Raji (cell line): ENCODE results near the gene BZW1.
A peak's percentile ranks its signal among the peaks of the same experiment; 100 is the strongest.

ENCODE experiments used
- POLR2A ChIP-seq: IDR thresholded peaks from 2 replicates; pipeline ENCODE4 v1.6.1; 2011; ENCODE audit warnings: low read depth, low read length, control low read depth; ENCODE audit not compliant: insufficient read depth

Gene BZW1

DNA sequence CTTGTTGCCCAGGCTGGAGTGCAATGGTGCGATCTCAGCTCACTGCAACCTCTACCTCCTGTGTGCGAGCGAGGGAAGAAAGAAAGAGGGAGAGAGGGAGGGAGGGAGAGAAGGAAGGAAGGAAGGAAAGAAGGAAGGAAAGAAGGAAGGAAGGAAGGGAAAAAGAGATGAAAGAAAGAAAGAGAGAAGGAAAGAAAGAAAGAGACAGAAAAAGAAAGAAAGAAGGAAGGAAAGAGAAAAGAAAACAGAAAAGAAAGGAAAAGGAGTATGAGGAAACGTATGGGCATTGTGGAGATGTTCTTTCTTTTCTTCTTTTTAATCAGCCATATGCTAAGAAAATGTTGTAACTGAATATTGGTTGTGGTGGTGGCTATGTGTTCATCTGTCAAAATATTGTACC lies 36.2 kb downstream of the BZW1 start:
- TF ChIP-seq POLR2A = no peak

DNA sequence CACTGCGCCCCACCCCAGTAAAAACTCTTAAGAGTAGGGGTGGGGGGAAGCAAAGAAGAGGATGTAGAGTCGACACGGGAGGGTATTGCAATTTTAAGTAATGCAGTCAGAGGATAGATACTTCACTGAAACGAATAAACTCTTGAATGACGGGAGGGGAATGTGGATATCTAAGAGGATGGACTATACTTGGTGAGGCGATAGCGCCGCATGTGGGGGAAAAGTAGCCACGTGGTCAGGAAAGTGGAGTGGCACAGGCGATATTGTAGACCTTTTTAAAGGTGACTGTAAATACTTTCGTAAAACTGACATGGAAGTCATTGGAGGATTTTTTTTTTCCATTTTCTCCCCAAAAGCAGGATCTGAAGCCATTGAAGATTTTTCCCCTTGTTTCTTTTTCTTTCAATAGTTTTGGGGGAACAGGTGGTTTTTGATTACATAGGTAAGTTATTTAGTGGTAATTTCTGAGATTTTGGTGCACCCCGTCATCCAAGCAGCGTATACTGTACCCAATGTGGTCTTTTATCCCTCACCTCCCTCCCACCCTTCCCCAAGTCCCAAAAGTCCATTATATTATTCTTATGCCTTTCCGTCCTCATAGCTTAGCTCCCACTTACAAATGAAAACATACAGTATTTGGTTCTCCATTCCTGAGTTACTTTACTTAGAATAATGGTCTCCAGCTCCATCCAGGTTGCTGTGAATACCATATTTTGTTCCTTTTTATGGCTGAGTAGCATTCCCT lies 39.0 kb downstream of the BZW1 start:
- TF ChIP-seq POLR2A = no peak

DNA sequence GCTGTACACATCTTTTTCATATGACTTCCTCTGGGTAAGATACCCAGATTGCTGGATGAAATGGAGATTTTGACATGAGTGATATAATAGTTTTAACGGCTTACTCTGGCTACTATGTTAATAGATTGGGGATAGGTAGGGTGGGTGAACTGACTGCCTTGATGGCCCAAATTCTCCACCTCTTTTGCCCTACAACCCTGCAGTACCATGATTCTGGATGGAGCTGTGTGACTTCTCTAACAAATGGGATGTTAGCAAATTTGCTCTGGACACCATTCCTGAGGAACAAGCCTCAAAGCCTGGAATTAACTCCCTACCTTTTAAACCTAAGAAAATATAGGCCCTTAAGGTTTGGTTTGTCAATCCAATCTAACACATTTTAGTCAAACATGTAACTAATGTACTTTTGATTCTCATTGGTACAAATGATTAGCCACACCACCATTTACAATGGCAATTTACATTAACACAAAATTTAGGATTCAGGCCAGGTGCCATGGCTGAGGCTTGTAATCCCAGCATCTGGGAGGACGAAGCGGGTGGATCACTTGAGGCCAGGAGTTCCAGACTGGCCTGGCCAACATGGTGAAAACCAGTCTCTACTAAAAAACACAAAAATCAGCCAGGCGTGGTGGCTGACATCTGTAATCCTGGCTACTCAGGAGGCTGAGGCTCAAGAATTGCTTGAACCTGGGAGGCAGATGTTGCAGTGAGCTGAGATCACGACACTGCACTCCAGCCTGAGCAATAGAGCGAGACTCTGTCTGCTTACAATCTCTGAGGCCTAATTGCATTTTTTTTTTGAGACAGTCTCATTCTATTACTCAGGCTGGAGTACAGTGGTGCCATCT lies 39.9 kb downstream of the BZW1 start:
- no peak for TF ChIP-seq POLR2A

DNA sequence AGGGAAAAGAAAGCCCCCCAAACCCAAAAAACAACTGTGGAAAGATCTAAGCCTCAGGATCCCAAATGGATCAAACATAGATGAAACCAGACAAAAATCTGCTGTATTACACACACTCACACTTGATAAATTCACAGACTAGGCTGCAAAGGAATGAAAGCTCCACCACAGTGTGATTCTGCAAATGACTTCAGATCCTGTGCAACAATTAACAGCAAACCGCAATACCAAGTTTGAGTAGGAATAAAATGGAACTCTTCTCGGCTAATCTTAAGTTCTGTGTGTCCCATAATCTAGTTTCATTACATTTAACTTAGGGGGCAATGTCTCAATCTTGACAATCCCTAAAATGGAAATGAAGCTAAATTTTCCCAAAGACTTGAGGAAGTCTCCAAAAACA lies 40.9 kb downstream of the BZW1 start:
- TF ChIP-seq POLR2A = no peak

DNA sequence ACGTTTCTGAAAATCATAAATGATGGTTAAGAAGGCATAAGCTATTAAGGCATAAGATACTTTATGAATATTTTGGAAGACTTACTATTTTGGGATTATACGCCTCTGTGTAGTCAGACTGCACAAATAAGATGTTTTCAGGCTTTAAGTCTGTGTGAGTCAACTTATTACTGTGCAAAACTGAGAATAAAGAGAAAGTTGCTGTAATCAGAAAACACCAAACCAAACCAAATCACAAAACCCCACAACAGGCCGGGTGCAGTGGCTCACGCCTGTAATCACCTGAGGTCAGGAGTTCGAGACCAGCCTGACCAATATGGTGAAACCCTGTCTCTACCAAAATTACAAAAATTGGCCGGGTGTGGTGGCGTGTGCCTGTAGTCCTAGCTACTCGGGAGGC lies 45.1 kb downstream of the BZW1 start:
- no peak for TF ChIP-seq POLR2A

DNA sequence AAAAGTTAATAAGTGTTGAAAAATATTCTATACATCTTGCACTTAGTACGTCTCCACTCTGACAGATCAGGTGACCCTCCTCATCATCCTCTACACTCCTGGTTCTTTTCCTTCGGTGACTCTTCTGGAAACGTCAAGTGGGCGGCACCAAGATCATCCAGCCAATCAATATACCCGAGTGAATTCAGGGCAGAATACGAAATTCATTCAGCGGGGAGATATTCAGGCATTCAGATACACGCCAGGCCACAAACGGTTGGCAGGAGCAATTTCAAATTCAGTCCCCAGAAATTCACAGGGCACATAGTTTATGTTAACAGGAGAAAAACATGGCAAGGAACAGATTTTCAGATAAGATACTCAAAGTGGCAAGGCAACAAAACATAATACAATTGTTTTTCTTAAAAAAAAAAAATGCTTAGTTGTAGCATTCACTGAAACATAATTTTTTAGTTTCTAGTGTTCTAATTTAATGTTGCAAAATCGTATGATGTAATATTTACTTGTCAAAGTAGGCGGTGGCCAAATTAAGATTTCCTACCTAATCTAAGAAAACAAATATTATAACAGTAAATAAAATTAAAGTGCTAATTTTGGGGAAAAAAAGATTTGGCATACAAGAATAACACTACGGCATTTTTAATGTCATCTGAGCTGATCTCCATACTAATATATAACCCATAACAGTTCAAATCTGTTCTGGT lies 48.5 kb downstream of the BZW1 start:
- TF ChIP-seq POLR2A = no peak

DNA sequence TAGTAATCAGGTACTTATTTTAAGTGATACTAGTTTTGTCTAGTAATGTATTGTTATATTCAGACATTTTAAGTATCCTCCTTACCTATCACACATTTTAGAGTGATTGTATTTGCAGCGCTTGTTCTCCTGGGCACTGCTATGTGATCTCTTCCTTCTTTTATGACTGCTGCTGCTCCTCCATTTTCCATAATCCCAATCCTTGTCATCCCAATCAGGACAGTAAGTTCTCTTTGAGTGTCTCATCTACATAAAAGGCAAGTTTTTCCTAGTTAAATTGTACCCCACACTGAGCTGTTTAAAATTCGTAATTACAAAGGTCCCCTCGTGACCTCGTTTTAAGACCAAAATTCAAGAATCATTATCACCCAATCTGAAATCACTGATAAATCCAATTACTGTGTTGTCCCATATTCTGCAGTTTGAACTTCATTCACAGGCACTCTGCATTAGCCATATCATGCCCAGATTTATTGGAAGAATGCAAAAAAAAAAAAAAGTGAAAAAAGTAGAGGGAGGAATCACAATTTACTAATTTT lies 50.0 kb downstream of the BZW1 start:
- no peak for TF ChIP-seq POLR2A

DNA sequence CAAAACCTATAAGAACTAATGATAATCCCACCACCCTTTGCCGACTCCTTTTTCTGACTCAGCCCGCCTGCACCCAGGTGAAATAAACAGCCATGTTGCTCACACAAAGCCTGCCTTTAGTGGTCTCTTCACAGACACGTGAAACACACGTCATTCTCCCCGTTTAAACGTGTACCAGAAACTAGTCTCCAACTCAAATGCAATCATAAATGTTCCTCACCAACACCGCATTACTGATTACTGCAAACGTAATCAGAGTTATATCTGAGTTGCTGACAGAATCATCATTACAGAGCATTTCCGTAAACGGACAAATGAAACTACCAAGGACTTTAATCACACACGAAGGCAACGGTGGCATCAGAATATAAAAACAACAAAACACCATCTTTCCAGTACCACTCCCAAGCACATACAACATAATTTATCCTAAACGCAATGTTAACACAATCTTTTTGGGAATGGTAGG lies 50.9 kb downstream of the BZW1 start:
- no peak for TF ChIP-seq POLR2A

DNA sequence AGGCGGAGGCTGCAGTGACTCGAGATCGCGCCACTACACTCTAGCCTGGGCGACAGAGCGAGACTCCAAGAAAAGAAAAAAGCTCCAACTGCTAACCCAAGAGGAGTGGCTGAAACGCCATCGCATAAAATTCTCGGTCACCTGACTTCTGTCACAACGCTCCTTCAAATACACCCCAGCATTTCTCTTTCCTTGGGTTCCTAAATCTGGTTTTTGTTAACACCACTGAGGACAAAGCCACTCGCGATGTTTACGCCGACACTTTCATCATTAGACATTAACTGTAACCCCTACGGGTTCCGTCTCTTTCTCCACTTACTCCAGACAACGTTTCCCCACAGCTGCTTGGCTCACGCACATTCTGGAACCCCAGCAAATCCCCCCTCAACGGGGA lies 52.1 kb downstream of the BZW1 start:
- TF ChIP-seq POLR2A = no peak

DNA sequence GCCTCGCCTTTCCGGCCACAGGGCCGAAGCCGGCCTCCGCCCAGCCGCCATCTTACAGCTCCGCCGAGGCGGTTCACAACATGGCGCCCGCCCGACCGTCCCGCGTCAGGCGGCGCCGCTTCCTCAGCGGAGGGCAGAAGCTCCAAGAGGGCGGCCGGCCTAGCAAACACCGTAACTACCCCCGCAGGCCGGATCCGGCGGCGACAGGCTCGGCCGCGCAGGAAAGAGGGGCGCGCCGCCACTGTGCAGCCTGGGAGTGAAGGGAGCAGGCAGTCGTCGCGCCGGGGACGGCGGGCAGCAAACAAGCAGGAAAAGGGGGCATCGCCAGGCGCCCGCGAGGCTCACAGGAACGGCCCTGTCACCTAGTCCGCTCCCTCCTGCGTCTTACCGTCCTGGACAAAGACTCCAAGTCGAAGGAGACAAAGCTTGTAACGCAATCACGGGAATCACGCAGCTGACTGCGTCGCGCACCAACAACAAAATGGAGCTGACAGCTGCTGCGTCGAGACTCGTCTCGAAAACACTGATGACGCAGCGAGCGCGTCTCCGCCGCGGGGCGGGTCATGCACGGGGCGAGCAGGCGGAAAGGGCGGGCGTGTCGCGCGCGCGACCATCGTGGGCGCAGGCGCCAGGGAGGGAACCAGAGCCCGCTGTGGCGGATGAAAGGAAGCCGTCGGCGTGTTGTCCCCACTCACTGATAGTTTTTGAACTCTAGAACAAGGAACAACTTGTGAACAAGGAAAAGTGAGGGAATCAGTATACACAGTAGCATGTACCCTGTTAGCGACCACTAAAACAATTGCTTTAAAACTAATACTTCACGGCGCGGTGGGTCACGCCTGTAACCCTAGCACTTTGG lies 52.7 kb downstream of the BZW1 start, which contains the start of gene CLK1:
Gene CLK1, minus strand, starts transcription at position 483 of the 859 bp plus-strand sequence. CDS start 2,796 bp downstream, outside the sequence.
- TF ChIP-seq POLR2A = peak; percentile 100

DNA sequence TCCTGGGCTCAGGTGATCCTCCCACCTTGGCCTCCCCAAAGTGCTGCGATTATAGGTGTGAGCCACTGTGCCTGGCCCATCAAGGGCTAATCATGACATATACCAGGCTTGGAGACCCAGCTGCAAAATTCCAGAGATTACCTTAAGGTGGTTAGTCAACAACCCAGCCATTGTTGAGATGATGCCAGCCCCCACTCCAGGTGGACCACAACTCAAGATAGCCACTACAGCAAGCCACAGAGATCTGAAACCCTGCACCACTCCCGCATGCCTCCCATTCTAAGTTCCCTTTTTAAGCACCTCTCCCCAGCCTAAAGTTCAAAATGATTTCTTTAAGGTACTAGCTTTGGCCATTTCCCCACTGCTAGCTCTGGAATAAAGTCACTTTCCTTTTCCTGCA lies 57.3 kb downstream of the BZW1 start:
- no peak for TF ChIP-seq POLR2A

DNA sequence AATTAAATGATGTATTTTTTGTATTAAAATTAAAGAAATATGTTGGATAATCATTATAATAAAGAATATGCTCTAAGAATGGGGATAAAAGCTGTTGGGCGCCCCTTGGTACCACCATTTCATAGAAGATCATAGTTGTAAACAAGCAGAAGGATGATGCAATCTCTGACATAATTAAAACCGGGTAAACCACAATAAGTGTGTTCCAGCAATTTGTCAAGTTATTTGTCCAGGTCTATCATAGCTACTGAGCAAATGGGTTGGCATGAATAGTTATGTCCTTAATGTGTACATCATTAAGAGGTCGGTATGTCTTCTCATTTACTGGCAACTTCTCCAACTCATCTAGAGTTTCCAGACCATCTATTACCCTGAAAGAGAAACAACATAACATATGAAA lies 59.4 kb downstream of the BZW1 start:
- no peak for TF ChIP-seq POLR2A

DNA sequence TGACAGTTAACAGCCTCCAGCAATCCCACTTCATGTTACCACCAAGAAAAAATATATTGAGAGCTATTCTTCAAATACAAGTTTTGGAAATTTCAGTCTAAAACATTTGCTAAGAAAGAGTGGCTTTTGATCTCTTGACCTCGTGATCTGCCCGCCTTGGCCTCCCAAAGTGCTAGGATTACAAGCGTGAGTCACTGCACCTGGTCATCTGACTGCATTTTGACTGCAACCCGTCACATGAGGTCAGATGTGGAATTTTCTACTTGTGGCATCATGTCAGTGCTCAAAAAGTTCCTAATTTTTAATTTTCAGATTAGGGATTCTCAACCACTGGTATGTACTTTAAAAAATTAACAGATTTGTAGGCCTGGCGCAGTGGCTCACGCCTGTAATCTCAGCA lies 61.9 kb downstream of the BZW1 start:
- TF ChIP-seq POLR2A = no peak
